Thyroid gland (tissue), 4 donors: ENCODE data around the gene KCNH1.

Source experiments
- POLR2A ChIP-seq, 2 donors: fragments of 450-650 bp; IDR thresholded peaks; one replicate each; pipeline ENCODE4 v1.6.1; 2017; ENCODE audit warnings: antibody characterized with exemption in 2 of 2, mild to moderate bottlenecking in 2 of 2, moderate library complexity in 1 of 2
- TF ChIP-seq, protein P1 (sequence below), 6 experiments: fragments of 200-600 bp in 3 of 6; fragments of 450-650 bp in 3 of 6; sonication (generic) in 3 of 6; IDR thresholded peaks; one replicate each; pipeline ENCODE4 v1.5.1; 2016 to 2019; ENCODE audit warnings: antibody characterized with exemption in 6 of 6, mild to moderate bottlenecking in 2 of 6, inconsistent platforms in 1 of 6, moderate library complexity in 1 of 6

DNA sequence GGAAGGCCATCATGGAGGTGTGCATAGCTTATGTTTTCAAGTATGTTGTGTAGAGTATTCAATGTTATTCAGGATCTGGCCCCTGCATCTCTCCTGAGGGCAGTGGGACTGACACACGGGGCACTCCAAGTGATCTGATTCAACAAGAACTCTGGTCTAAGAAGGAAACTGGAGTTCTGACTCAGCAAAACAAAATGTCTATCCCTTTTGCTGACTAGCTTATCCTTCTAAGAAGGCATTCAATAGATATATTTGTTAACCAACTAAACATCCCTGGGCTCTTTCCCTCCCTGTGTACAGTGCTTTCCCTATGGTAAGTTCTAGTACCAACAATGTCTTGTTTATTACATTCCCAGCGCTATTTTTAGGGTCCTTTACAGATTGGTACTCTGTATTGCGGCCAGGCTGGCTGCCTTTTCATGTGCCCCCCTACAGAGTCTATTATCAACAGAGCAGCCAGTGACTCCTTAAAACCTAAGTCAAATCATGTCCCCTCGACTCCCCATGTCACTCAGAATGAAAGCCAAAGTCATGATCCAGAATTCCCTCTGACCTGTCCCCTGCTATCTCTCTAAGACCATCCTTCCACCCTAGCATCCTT lies 304.9 kb downstream of the KCNH1 start:
- TF ChIP-seq, protein P1, sequence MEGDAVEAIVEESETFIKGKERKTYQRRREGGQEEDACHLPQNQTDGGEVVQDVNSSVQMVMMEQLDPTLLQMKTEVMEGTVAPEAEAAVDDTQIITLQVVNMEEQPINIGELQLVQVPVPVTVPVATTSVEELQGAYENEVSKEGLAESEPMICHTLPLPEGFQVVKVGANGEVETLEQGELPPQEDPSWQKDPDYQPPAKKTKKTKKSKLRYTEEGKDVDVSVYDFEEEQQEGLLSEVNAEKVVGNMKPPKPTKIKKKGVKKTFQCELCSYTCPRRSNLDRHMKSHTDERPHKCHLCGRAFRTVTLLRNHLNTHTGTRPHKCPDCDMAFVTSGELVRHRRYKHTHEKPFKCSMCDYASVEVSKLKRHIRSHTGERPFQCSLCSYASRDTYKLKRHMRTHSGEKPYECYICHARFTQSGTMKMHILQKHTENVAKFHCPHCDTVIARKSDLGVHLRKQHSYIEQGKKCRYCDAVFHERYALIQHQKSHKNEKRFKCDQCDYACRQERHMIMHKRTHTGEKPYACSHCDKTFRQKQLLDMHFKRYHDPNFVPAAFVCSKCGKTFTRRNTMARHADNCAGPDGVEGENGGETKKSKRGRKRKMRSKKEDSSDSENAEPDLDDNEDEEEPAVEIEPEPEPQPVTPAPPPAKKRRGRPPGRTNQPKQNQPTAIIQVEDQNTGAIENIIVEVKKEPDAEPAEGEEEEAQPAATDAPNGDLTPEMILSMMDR (IDR thresholded peaks at IDR 0.05) = no peak
- TF ChIP-seq POLR2A (IDR thresholded peaks at IDR 0.05) = no peak
